Osteoblast (primary cell): ENCODE data around the gene COMMD10. TPM values are rescaled to one million over a fixed set of nuclear protein-coding genes. Genes with fewer than 3 reads are reported as not detected.

Source experiments
- DNase-seq: peaks from one replicate; pipeline ENCODE4 v3.0.0; 2011; ENCODE audit warnings: low spot score, mixed read lengths; ENCODE audit not compliant: insufficient read length; ENCODE audit errors: missing footprints
- H2AFZ ChIP-seq: 2 replicates; pipeline ENCODE4 v1.6.0; 2011; ENCODE audit warnings: mild to moderate bottlenecking, low read length
- H3K27ac ChIP-seq: 2 replicates; pipeline ENCODE4 v1.5.1; 2011; ENCODE audit warnings: mild to moderate bottlenecking, low read depth, low read length, moderate library complexity
- H3K27me3 ChIP-seq: 2 replicates; pipeline ENCODE4 v1.6.0; 2012; ENCODE audit warnings: mild to moderate bottlenecking, control low read depth, inconsistent platforms, low read length, moderate library complexity; ENCODE audit not compliant: insufficient read depth
- H3K36me3 ChIP-seq: 2 replicates; pipeline ENCODE4 v1.5.1; 2011; ENCODE audit warnings: mild to moderate bottlenecking, low read length, control low read depth, moderate library complexity; ENCODE audit not compliant: insufficient read depth
- H3K4me1 ChIP-seq: 2 replicates; pipeline ENCODE4 v1.5.1; 2011; ENCODE audit warnings: mild to moderate bottlenecking, low read length, control low read depth, moderate library complexity; ENCODE audit not compliant: insufficient read depth
- H3K4me2 ChIP-seq: 2 replicates; pipeline ENCODE4 v1.6.0; 2011; ENCODE audit warnings: mild to moderate bottlenecking, low read length; ENCODE audit not compliant: insufficient read depth
- H3K4me3 ChIP-seq: fragments of 200-600 bp; sonication (generic); 3 replicates; pipeline ENCODE4 v1.5.1; 2012; ENCODE audit warnings: mild to moderate bottlenecking, low read length, inconsistent platforms; ENCODE audit not compliant: insufficient read depth
- H3K79me2 ChIP-seq: 2 replicates; pipeline ENCODE4 v1.6.0; 2012; ENCODE audit warnings: mild to moderate bottlenecking, low read length, control low read depth, inconsistent platforms; ENCODE audit not compliant: insufficient read depth
- H3K9me3 ChIP-seq: 2 replicates; pipeline ENCODE4 v1.5.1; 2011; ENCODE audit warnings: low read depth, low read length, control low read depth
- H4K20me1 ChIP-seq: 2 replicates; pipeline ENCODE4 v1.6.0; 2012; ENCODE audit warnings: mild to moderate bottlenecking, low read length, control low read depth; ENCODE audit not compliant: insufficient read depth
- CTCF ChIP-seq: IDR thresholded peaks from 2 replicates; pipeline ENCODE4 v1.5.1; 2011; ENCODE audit warnings: mild to moderate bottlenecking, low read depth, low read length, moderate library complexity; ENCODE audit errors: extremely low read depth
- total RNA-seq: library from RNA; depleted of rRNA; stranded (reverse); fragments of >200 nt; gene quantifications from 2 replicates; pipeline ENCODE4 v1.2.3, GENCODE V29; 2012

COMMD10 gene
- total RNA-seq, 1 donor, result 29.7 TPM

GRCh38 chr5:116212225-116212624, 127.4 kb downstream of the COMMD10 start:
- no peaks in the 10 kb centered on the region for H4K20me1 ChIP-seq
- no peak for TF ChIP-seq CTCF
- no peaks in the 10 kb centered on the region for H3K36me3 ChIP-seq
- DNase-seq, result no peak
- no peak overlapping the region for H3K4me2 ChIP-seq
- no peak overlapping the region for H2AFZ ChIP-seq
- H3K4me3 ChIP-seq, result no peak overlapping the region
- H3K4me1 ChIP-seq, result no peaks in the 10 kb centered on the region
- H3K27me3 ChIP-seq, result no peaks in the 10 kb centered on the region
- no peaks in the 10 kb centered on the region for H3K9me3 ChIP-seq
- H3K79me2 ChIP-seq, result no peaks in the 10 kb centered on the region
- no peak overlapping the region for H3K27ac ChIP-seq

- H3K27me3 ChIP-seq, result no peaks in the 10 kb centered on the region
- no peaks in the 10 kb centered on the region for H3K36me3 ChIP-seq
- TF ChIP-seq CTCF, result no peak
- no peak for DNase-seq
- H3K27ac ChIP-seq, result no peak overlapping the region
- no peaks in the 10 kb centered on the region for H3K79me2 ChIP-seq
- no peak overlapping the region for H3K4me2 ChIP-seq
- no peak overlapping the region for H2AFZ ChIP-seq
- H3K9me3 ChIP-seq, result no peaks in the 10 kb centered on the region
- no peak overlapping the region for H3K4me3 ChIP-seq
- H4K20me1 ChIP-seq, result no peaks in the 10 kb centered on the region
- no peaks in the 10 kb centered on the region for H3K4me1 ChIP-seq
Observed at GRCh38 chr5:116216246-116216645, 131.4 kb downstream of the COMMD10 start.

- Histone ChIP-seq H3K27me3 (no peaks in the 10 kb centered on the region), H3K79me2 (no peaks in the 10 kb centered on the region), H3K9me3 (no peaks in the 10 kb centered on the region), H2AFZ (no peak overlapping the region), H3K27ac (no peak overlapping the region), H4K20me1 (no peaks in the 10 kb centered on the region), H3K4me3 (no peak overlapping the region), H3K4me2 (no peak overlapping the region), H3K36me3 (no peaks in the 10 kb centered on the region), H3K4me1 (no peaks in the 10 kb centered on the region)
- TF ChIP-seq CTCF, result no peak
- DNase-seq, result no peak
Observed at GRCh38 chr5:116225281-116225922, 140.6 kb downstream of the COMMD10 start.

- Histone ChIP-seq H3K27ac (no peak overlapping the region), H3K4me1 (no peaks in the 10 kb centered on the region), H3K36me3 (no peaks in the 10 kb centered on the region), H3K79me2 (no peaks in the 10 kb centered on the region), H3K4me3 (no peak overlapping the region), H2AFZ (no peak overlapping the region), H3K9me3 (no peaks in the 10 kb centered on the region), H3K4me2 (no peak overlapping the region), H3K27me3 (no peaks in the 10 kb centered on the region), H4K20me1 (no peaks in the 10 kb centered on the region)
- no peak for DNase-seq
- TF ChIP-seq CTCF, result no peak
Observed at GRCh38 chr5:116229131-116229689, 144.4 kb downstream of the COMMD10 start.
